IPS-18a (cell line): ENCODE data around the gene STAT4.

Experiments
- H3K27ac ChIP-seq: one replicate; pipeline ENCODE4 v1.5.1; 2013; ENCODE audit warnings: low read length
- H3K27me3 ChIP-seq: one replicate; pipeline ENCODE4 v1.6.1; 2013; ENCODE audit warnings: mild to moderate bottlenecking, low read length; ENCODE audit not compliant: control insufficient read depth, insufficient read depth
- H3K36me3 ChIP-seq: one replicate; pipeline ENCODE4 v1.6.1; 2013; ENCODE audit warnings: low read depth, low read length; ENCODE audit not compliant: control insufficient read depth
- H3K4me1 ChIP-seq: one replicate; pipeline ENCODE4 v1.6.1; 2013; ENCODE audit warnings: low read depth, low read length; ENCODE audit not compliant: control insufficient read depth
- H3K4me3 ChIP-seq: one replicate; pipeline ENCODE4 v1.5.1; 2013; ENCODE audit warnings: low read length
- H3K9ac ChIP-seq: one replicate; pipeline ENCODE4 v1.6.1; 2013; ENCODE audit warnings: mild to moderate bottlenecking, low read length, moderate library complexity
- H3K9me3 ChIP-seq: one replicate; pipeline ENCODE4 v1.6.1; 2013; ENCODE audit warnings: low read depth, low read length; ENCODE audit not compliant: control insufficient read depth

STAT4 gene

DNA sequence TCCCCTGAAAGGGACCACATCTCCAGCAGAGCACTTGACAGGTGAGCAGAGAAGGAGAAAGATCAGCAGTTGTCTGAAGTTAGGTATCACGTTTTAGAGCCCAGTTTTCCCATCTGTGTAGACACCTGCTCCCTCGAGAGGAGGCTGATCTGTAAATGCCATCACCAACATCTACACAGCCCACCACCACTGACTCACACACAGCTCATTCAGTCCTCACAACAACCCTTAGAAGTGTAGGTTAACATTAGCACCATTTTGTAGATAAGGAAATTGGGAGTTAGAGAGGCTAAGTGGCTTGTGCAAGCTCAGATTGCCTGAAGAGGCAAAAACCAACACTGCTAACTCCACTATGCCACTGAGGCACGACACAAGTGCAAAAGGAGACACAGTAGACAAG is 99.6 kb downstream of the STAT4 start:
- Histone ChIP-seq H3K9me3 (no peaks in the 10 kb centered on the region), H3K27me3 (no peaks in the 10 kb centered on the region), H3K36me3 (no peaks in the 10 kb centered on the region), H3K27ac (no peak overlapping the region), H3K4me1 (no peaks in the 10 kb centered on the region), H3K9ac (no peak overlapping the region), H3K4me3 (no peak overlapping the region)

DNA sequence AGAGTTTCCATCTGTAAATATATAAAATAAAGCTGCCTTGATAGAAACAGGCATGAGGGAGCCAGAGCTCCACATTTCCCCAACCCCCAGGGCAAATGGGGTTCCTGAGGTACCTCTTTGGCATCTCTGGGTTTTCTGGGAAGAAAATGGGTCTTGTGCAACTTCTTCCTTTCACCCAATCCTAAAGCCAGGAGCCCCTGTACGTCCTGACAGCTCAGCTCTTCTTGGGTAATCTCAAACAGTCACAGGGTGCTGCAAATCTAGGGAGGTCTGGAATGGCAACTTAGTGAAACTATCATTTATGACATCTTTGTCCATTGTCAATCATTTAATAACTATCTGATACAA is 100.2 kb downstream of the STAT4 start:
- Histone ChIP-seq H3K4me1 (no peaks in the 10 kb centered on the region), H3K4me3 (no peak overlapping the region), H3K27ac (no peak overlapping the region), H3K9ac (no peak overlapping the region), H3K9me3 (no peaks in the 10 kb centered on the region), H3K36me3 (no peaks in the 10 kb centered on the region), H3K27me3 (no peaks in the 10 kb centered on the region)

- no peak overlapping the region for H3K27ac ChIP-seq
- no peaks in the 10 kb centered on the region for H3K27me3 ChIP-seq
- no peak overlapping the region for H3K9ac ChIP-seq
Measured at GRCh38 chr2:191049728-191050639, 100.8 kb downstream of the STAT4 start.

GRCh38 chr2:191048073-191048472 is 102.7 kb downstream of the STAT4 start:
- Histone ChIP-seq H3K9ac (no peak overlapping the region), H3K9me3 (no peaks in the 10 kb centered on the region), H3K4me3 (no peak overlapping the region), H3K27me3 (no peaks in the 10 kb centered on the region), H3K27ac (no peak overlapping the region), H3K36me3 (no peaks in the 10 kb centered on the region), H3K4me1 (no peaks in the 10 kb centered on the region)

More at GRCh38 chr2:191049728-191050639, 100.8 kb downstream of the STAT4 start:
- Histone ChIP-seq H3K36me3 (no peaks in the 10 kb centered on the region), H3K9me3 (no peaks in the 10 kb centered on the region), H3K4me3 (no peak overlapping the region), H3K4me1 (no peaks in the 10 kb centered on the region)

- H3K4me1 ChIP-seq: peaks cover 7% of the 10 kb centered on the region
- no peaks in the 10 kb centered on the region for H3K27me3 ChIP-seq
- no peak overlapping the region for H3K4me3 ChIP-seq
- no peak overlapping the region for H3K9ac ChIP-seq
- no peaks in the 10 kb centered on the region for H3K36me3 ChIP-seq
- H3K9me3 ChIP-seq: no peaks in the 10 kb centered on the region
- no peak overlapping the region for H3K27ac ChIP-seq
Measured at GRCh38 chr2:191045141-191045540, 105.7 kb downstream of the STAT4 start.

DNA sequence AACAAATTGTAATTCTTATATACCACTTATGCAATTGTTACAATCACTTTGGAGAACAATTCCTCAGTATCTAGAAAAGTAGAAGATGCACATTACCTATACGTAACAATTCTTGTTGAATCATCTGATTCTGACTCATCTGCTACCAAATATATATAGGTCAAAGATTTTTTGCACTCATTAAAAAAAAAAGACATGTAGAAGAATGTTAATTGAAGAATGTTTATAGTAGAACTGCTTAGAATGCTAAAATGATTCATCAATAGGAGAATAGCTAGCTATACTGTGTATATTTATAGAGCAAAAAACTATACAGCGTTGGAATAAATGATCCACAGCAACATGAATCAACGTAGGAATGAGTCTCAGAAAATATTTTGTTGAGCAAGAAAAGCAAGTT is 107.4 kb downstream of the STAT4 start:
- no peak overlapping the region for H3K9ac ChIP-seq
- no peaks in the 10 kb centered on the region for H3K36me3 ChIP-seq
- H3K4me1 ChIP-seq: peaks cover 7% of the 10 kb centered on the region

GRCh38 chr2:191041418-191042161 is 109.2 kb downstream of the STAT4 start:
- H3K27me3 ChIP-seq: no peaks in the 10 kb centered on the region
- H3K27ac ChIP-seq: no peak overlapping the region
- no peaks in the 10 kb centered on the region for H3K36me3 ChIP-seq
- H3K9me3 ChIP-seq: no peaks in the 10 kb centered on the region
- peaks cover 7% of the 10 kb centered on the region for H3K4me1 ChIP-seq
- no peak overlapping the region for H3K9ac ChIP-seq
- H3K4me3 ChIP-seq: no peak overlapping the region

More for the DNA sequence above, 107.4 kb downstream of the STAT4 start:
- Histone ChIP-seq H3K27me3 (no peaks in the 10 kb centered on the region), H3K27ac (no peak overlapping the region), H3K4me3 (no peak overlapping the region), H3K9me3 (no peaks in the 10 kb centered on the region)

DNA sequence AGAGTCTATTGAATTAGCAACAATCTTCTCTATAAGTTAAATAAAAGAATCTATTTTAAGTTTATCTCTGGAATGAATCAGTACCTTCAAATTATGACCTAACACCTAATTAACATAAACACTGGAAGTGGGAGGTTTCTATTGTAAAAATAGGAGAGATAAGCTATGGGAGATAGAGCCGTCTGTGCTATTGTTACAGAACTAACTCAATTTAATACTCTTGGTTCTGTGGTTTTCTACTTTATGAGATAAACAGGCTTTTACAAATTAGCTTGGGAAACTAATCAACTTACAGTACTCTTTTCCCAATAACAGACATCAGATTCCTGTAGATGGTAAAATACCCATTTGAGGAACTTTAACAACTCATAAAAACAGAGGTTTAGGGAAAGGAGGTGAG is 111.2 kb downstream of the STAT4 start:
- no peaks in the 10 kb centered on the region for H3K9me3 ChIP-seq
- no peaks in the 10 kb centered on the region for H3K27me3 ChIP-seq
- no peak overlapping the region for H3K9ac ChIP-seq
- no peaks in the 10 kb centered on the region for H3K36me3 ChIP-seq
- H3K4me3 ChIP-seq: no peak overlapping the region
- H3K27ac ChIP-seq: no peak overlapping the region
- H3K4me1 ChIP-seq: peaks cover 7% of the 10 kb centered on the region

GRCh38 chr2:191038741-191039140 is 112.1 kb downstream of the STAT4 start:
- Histone ChIP-seq H3K27me3 (no peaks in the 10 kb centered on the region), H3K9ac (no peak overlapping the region), H3K27ac (no peak overlapping the region), H3K4me3 (no peak overlapping the region), H3K9me3 (no peaks in the 10 kb centered on the region), H3K36me3 (no peaks in the 10 kb centered on the region), H3K4me1 (peaks cover 7% of the 10 kb centered on the region)

DNA sequence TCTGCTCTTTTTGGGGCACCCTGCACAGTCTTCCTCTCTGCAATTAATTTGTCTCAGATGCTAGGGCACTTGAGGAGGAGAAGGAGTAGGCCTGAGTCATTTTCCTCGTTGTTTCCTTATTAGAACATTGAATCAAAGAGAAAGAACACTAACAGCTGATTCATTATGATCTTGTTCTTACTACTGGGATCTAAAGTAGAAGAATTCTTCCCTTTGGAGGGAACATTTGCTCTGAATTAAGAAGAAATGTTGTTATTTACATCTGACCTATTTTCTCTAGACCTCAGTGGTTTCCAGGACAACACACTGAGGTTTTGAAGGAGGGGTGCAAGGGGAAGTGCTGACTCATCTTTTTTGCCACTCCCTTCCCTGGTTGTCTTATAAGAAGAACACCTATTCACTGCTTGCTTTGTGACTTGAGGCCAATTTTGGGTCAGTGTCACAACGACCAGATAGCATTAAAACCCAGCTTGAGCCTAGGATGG is 112.5 kb downstream of the STAT4 start:
- H3K4me1 ChIP-seq: peaks cover 7% of the 10 kb centered on the region
- H3K9me3 ChIP-seq: no peaks in the 10 kb centered on the region
- no peak overlapping the region for H3K27ac ChIP-seq
- no peaks in the 10 kb centered on the region for H3K36me3 ChIP-seq
- no peaks in the 10 kb centered on the region for H3K27me3 ChIP-seq
- no peak overlapping the region for H3K9ac ChIP-seq
- no peak overlapping the region for H3K4me3 ChIP-seq

DNA sequence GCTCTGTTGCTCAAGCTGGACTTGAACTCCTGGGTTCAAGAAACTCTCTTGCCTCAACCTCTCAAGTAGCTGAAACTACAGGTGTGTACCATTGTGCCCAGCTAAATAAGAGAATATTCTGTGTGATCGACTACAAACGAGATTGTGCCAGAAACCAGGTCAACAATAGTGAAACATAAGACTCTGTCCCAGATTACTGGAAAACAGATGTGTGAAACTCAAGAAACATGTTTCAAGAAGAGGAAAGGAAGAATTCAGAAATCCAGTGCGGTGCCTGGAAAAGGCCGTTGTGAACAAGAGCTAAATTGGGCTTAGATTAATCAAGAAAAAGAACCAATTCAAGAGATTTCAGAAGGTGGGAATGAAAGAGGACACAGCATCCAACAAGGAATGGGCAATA is 113.4 kb downstream of the STAT4 start:
- H3K27ac ChIP-seq: no peak overlapping the region
- peaks cover 7% of the 10 kb centered on the region for H3K4me1 ChIP-seq
- no peak overlapping the region for H3K9ac ChIP-seq
- H3K4me3 ChIP-seq: no peak overlapping the region
- no peaks in the 10 kb centered on the region for H3K27me3 ChIP-seq
- H3K36me3 ChIP-seq: no peaks in the 10 kb centered on the region
- H3K9me3 ChIP-seq: no peaks in the 10 kb centered on the region
